H9 (cell line): ENCODE results near the gene PLCL1. TPM values are rescaled to one million over a fixed set of nuclear protein-coding genes. Genes with fewer than 3 reads are reported as not detected.

Source experiments
- DNase-seq: peaks from one replicate; pipeline ENCODE4 v3.0.0-alpha.2; 2017
- H2AFZ ChIP-seq: one replicate; pipeline ENCODE4 v1.6.1; 2013; ENCODE audit warnings: mild to moderate bottlenecking, low read length, control low read depth, moderate library complexity
- H2AK5ac ChIP-seq: 2 replicates; pipeline ENCODE4 v1.6.1; 2013; ENCODE audit warnings: low read length, control low read depth, mixed read lengths; ENCODE audit not compliant: insufficient read length
- H2BK120ac ChIP-seq: one replicate; pipeline ENCODE4 v1.6.1; 2013; ENCODE audit warnings: low read depth, mild to moderate bottlenecking, low read length, control low read depth, inconsistent platforms; ENCODE audit not compliant: poor library complexity, severe bottlenecking
- H2BK12ac ChIP-seq: 2 replicates; pipeline ENCODE4 v1.6.1; 2013; ENCODE audit warnings: low read length, control low read depth, mixed read lengths, low read depth; ENCODE audit not compliant: insufficient read length
- H2BK15ac ChIP-seq: 2 replicates; pipeline ENCODE4 v1.6.1; 2013; ENCODE audit warnings: low read depth, low read length, control low read depth
- H2BK20ac ChIP-seq: one replicate; pipeline ENCODE4 v1.6.1; 2013; ENCODE audit warnings: low read depth, mild to moderate bottlenecking, low read length, control low read depth, inconsistent platforms; ENCODE audit not compliant: poor library complexity, severe bottlenecking
- H2BK5ac ChIP-seq: 2 replicates; pipeline ENCODE4 v1.6.1; 2013; ENCODE audit warnings: low read length, control low read depth, mixed read lengths; ENCODE audit not compliant: insufficient read length
- H3K14ac ChIP-seq: 2 replicates; pipeline ENCODE4 v1.6.1; 2013; ENCODE audit warnings: low read length, control low read depth; ENCODE audit not compliant: insufficient read depth
- H3K18ac ChIP-seq: 2 replicates; pipeline ENCODE4 v1.6.1; 2013; ENCODE audit warnings: low read depth, mild to moderate bottlenecking, mixed read lengths, low read length, control low read depth; ENCODE audit not compliant: insufficient read length
- H3K23ac ChIP-seq: 2 replicates; pipeline ENCODE4 v1.6.1; 2013; ENCODE audit warnings: low read length, control low read depth, mixed read lengths, low read depth; ENCODE audit not compliant: insufficient read length
- H3K23me2 ChIP-seq: 2 replicates; pipeline ENCODE4 v1.6.1; 2013; ENCODE audit warnings: low read depth, mild to moderate bottlenecking, mixed read lengths, low read length, control low read depth; ENCODE audit not compliant: insufficient read length, poor library complexity, severe bottlenecking
- H3K27ac ChIP-seq: 2 replicates; pipeline ENCODE4 v1.5.1; 2013; ENCODE audit warnings: low read length, control low read depth, mixed read lengths, low read depth; ENCODE audit not compliant: insufficient read length
- H3K27me3 ChIP-seq: 2 replicates; pipeline ENCODE4 v1.6.1; 2013; ENCODE audit warnings: low read length, control low read depth, inconsistent platforms; ENCODE audit not compliant: insufficient read depth
- H3K4ac ChIP-seq: 2 replicates; pipeline ENCODE4 v1.6.1; 2013; ENCODE audit warnings: low read depth, mild to moderate bottlenecking, control low read depth, inconsistent platforms, low read length, moderate library complexity
- H3K4me1 ChIP-seq: 2 replicates; pipeline ENCODE4 v1.6.1; 2013; ENCODE audit warnings: low read length, control low read depth, inconsistent platforms; ENCODE audit not compliant: insufficient read depth
- H3K4me2 ChIP-seq: 2 replicates; pipeline ENCODE4 v1.6.1; 2013; ENCODE audit warnings: low read length, control low read depth, mixed read lengths; ENCODE audit not compliant: insufficient read length, insufficient read depth
- H3K56ac ChIP-seq: 2 replicates; pipeline ENCODE4 v1.6.1; 2013; ENCODE audit warnings: low read depth, mild to moderate bottlenecking, mixed read lengths, low read length, control low read depth; ENCODE audit not compliant: insufficient read length
- H3K79me1 ChIP-seq: 2 replicates; pipeline ENCODE4 v1.6.1; 2013; ENCODE audit warnings: low read depth, mild to moderate bottlenecking, moderate library complexity, low read length, control low read depth, inconsistent platforms; ENCODE audit not compliant: insufficient read depth, poor library complexity, severe bottlenecking
- H3K79me2 ChIP-seq: 2 replicates; pipeline ENCODE4 v1.6.1; 2013; ENCODE audit warnings: low read length, control low read depth, inconsistent platforms; ENCODE audit not compliant: insufficient read depth
- H3K9ac ChIP-seq: 2 replicates; pipeline ENCODE4 v1.6.1; 2013; ENCODE audit warnings: low read length, control low read depth, mixed read lengths; ENCODE audit not compliant: insufficient read length; ENCODE audit errors: extremely low read depth
- H3K9me3 ChIP-seq: one replicate; pipeline ENCODE4 v1.6.1; 2013; ENCODE audit warnings: low read depth, low read length, inconsistent platforms; ENCODE audit not compliant: control insufficient read depth
- H3T11ph ChIP-seq: one replicate; pipeline ENCODE4 v1.6.1; 2013; ENCODE audit warnings: mild to moderate bottlenecking, low read length, control low read depth, inconsistent platforms
- H4K20me1 ChIP-seq: one replicate; pipeline ENCODE4 v1.6.1; 2013; ENCODE audit not compliant: control insufficient read depth, insufficient read length, insufficient read depth
- H4K5ac ChIP-seq: 2 replicates; pipeline ENCODE4 v1.6.1; 2013; ENCODE audit warnings: low read depth, mild to moderate bottlenecking, mixed read lengths, low read length, control low read depth; ENCODE audit not compliant: insufficient read length
- H4K8ac ChIP-seq: replicated peaks from 2 replicates; pipeline ENCODE4 v1.6.1; 2013; ENCODE audit warnings: low read length, control low read depth, mixed read lengths, low read depth; ENCODE audit not compliant: insufficient read length
- H4K91ac ChIP-seq: 2 replicates; pipeline ENCODE4 v1.6.1; 2013; ENCODE audit warnings: low read depth, mild to moderate bottlenecking, moderate library complexity, mixed read lengths, low read length, control low read depth; ENCODE audit not compliant: insufficient read length
- H3K27ac Mint-ChIP-seq, 3 experiments: 2 replicates in 2 of 3; 3 replicates in 1 of 3; pipeline ENCODE4 v1.8.0; 2020 to 2021; ENCODE audit warnings: mixed read lengths in 3 of 3, mild to moderate bottlenecking in 1 of 3, moderate library complexity in 1 of 3
- H3K27me3 Mint-ChIP-seq: 2 replicates; pipeline ENCODE4 v1.8.0; 2021; ENCODE audit warnings: low read depth, mild to moderate bottlenecking, moderate library complexity, mixed read lengths
- H3K36me3 Mint-ChIP-seq, 3 experiments: 2 replicates in 2 of 3; 3 replicates in 1 of 3; pipeline ENCODE4 v1.8.0; 2020 to 2021; ENCODE audit warnings: low read depth in 3 of 3, mixed read lengths in 3 of 3; ENCODE audit not compliant: insufficient read depth in 1 of 3
- H3K4me1 Mint-ChIP-seq, 2 experiments: 2 replicates each; pipeline ENCODE4 v1.8.0; 2020; ENCODE audit warnings: mixed read lengths in 2 of 2
- H3K4me3 Mint-ChIP-seq, 2 experiments: 2 replicates in 1 of 2; 3 replicates in 1 of 2; pipeline ENCODE4 v1.8.0; 2020 to 2021; ENCODE audit warnings: mild to moderate bottlenecking in 2 of 2, mixed read lengths in 2 of 2, moderate library complexity in 1 of 2
- H3K9me3 Mint-ChIP-seq, 2 experiments: 2 replicates in 1 of 2; 3 replicates in 1 of 2; pipeline ENCODE4 v1.8.0; 2020; ENCODE audit warnings: mild to moderate bottlenecking in 2 of 2, mixed read lengths in 2 of 2, moderate library complexity in 1 of 2
- CTCF ChIP-seq: fragments of 200-600 bp; sonication (generic); conservative IDR thresholded peaks from 3 replicates; pipeline ENCODE4 v1.8.0; 2021; ENCODE audit warnings: antibody characterized with exemption, mild to moderate bottlenecking
- WGBS: extraction: QIAGEN DNeasy Blood & Tissue Kit; methylation state at CpG from one replicate; pipeline ENCODE4 v1.1.7; 2013; ENCODE audit warnings: missing lambda C conversion rate, low lambda C conversion rate, mixed read lengths; ENCODE audit not compliant: insufficient read length; ENCODE audit errors: extremely low coverage; 5-methylcytosine and 5-hydroxymethylcytosine counted together
- total RNA-seq: library from RNA; stranded (reverse); gene quantifications from 2 replicates; pipeline ENCODE4 v1.2.1, GENCODE V29; 2021

PLCL1 gene
- total RNA-seq, 1 experiment from 2014 or later, result 0.04 TPM

GRCh38 chr2:197940382-197940781 lies 136.0 kb downstream of the PLCL1 start:
- no peaks in the 10 kb centered on the region for H3K27me3 Mint-ChIP-seq
- no peak overlapping the region for H2BK15ac ChIP-seq
- H2AFZ ChIP-seq, result no peak overlapping the region
- no peak overlapping the region for H3K4me3 Mint-ChIP-seq
- no peak overlapping the region for H4K8ac ChIP-seq
- H3K79me2 ChIP-seq, result no peaks in the 10 kb centered on the region
- no peak overlapping the region for H3K4ac ChIP-seq
- H3T11ph ChIP-seq, result no peak overlapping the region
- H3K23ac ChIP-seq, result no peak overlapping the region
- H2BK12ac ChIP-seq, result no peak overlapping the region
- no peak overlapping the region for H3K27ac ChIP-seq
- H3K36me3 Mint-ChIP-seq, result peaks cover 0 to 6% (median 0%) of the 10 kb centered on the region in 3 experiments; a peak in 1 of 7 replicates
- DNase-seq, result no peak
- no peaks in the 10 kb centered on the region for H3K23me2 ChIP-seq
- no peak overlapping the region for H3K4me2 ChIP-seq
- WGBS, result no CpG with 5 or more reads among the region's 1 CpG
- no peak overlapping the region for H3K14ac ChIP-seq
- H4K91ac ChIP-seq, result no peak overlapping the region
- H2BK20ac ChIP-seq, result no peak overlapping the region
- H3K4me1 Mint-ChIP-seq, result peaks cover 10 to 15% of the 10 kb centered on the region in 2 experiments
- H3K27me3 ChIP-seq, result no peaks in the 10 kb centered on the region
- no peak overlapping the region for H3K9ac ChIP-seq
- peaks cover 0 to 3% of the 10 kb centered on the region in 2 experiments; a peak in 1 of 5 replicates for H3K9me3 Mint-ChIP-seq
- H3K56ac ChIP-seq, result no peak overlapping the region
- no peak overlapping the region for H2BK120ac ChIP-seq
- no peak overlapping the region for H2AK5ac ChIP-seq
- TF ChIP-seq CTCF, result no peak
- H3K18ac ChIP-seq, result no peak overlapping the region
- no peak overlapping the region for H4K5ac ChIP-seq
- no peaks in the 10 kb centered on the region for H3K79me1 ChIP-seq
- H2BK5ac ChIP-seq, result no peak overlapping the region
- H4K20me1 ChIP-seq, result no peaks in the 10 kb centered on the region
- no peaks in the 10 kb centered on the region; the same call in 1 of the 2 replicates for H3K4me1 ChIP-seq
- H3K9me3 ChIP-seq, result no peaks in the 10 kb centered on the region
- no peak overlapping the region for H3K27ac Mint-ChIP-seq
